ENCODE results near the gene ZNF735. TPM values are rescaled to one million over a fixed set of nuclear protein-coding genes. Genes with fewer than 3 reads are reported as not detected.

ZNF735 gene
- total and polyA plus RNA-seq, 2 experiments from 2014 or later, result not detected

GRCh38 chr7:64181586-64181985 is 25.4 kb upstream of the ZNF735 start:
- in situ Hi-C loops (cut with MboI), result no loop called here
- H3K4me2 ChIP-seq (ENCODE audit: unreplicated experiment), result no peak overlapping the region

GRCh38 chr7:64182036-64182790 is 24.8 kb upstream of the ZNF735 start:
- H3K27ac ChIP-seq, result no peak overlapping the region
- H3K9ac ChIP-seq, result no peak overlapping the region
- H3K4me3 ChIP-seq, result no peak overlapping the region
- H3K4me1 ChIP-seq (ENCODE audit: insufficient read depth), result no peaks in the 10 kb centered on the region
- in situ Hi-C loops (cut with MboI), result no loop called here
- no peaks in the 10 kb centered on the region for H3K9me2 ChIP-seq (ENCODE audit: insufficient read depth)
- H3K4me2 ChIP-seq (ENCODE audit: unreplicated experiment), result no peak overlapping the region
- H3F3A ChIP-seq (ENCODE audit: insufficient read depth), result no peaks in the 10 kb centered on the region
- TF ChIP-seq EZH2phosphoT487 (IDR thresholded peaks at IDR 0.05; ENCODE audit: insufficient read depth, low read depth), result no peak
- no peak for TF ChIP-seq EZH2 (IDR thresholded peaks at IDR 0.05; ENCODE audit: insufficient read depth, poor library complexity, severe bottlenecking)
- H3K79me2 ChIP-seq (ENCODE audit: insufficient read depth), result no peaks in the 10 kb centered on the region
- DNase-seq, result no peak
- WGBS, 2 experiments (ENCODE audit: low coverage in 1 of 2, low lambda C conversion rate in 2 of 2, missing lambda C conversion rate in 2 of 2), result 30 to 34% methylated on average over 53 to 54 of the region's 66 CpGs
- no peaks in the 10 kb centered on the region for H3K27me3 ChIP-seq (replicated peaks; ENCODE audit: insufficient read depth)
- H3K36me3 ChIP-seq (ENCODE audit: low read depth), result no peaks in the 10 kb centered on the region
- H2AFZ ChIP-seq, result no peak overlapping the region
- H4K20me1 ChIP-seq (ENCODE audit: insufficient read depth), result no peaks in the 10 kb centered on the region
- no peaks in the 10 kb centered on the region for H3K9me3 ChIP-seq (ENCODE audit: low read depth)

More at GRCh38 chr7:64181586-64181985, 25.4 kb upstream of the ZNF735 start:
- H3F3A ChIP-seq (ENCODE audit: insufficient read depth), result no peaks in the 10 kb centered on the region
- no peak overlapping the region for H3K27ac ChIP-seq
- no peaks in the 10 kb centered on the region for H3K79me2 ChIP-seq (ENCODE audit: insufficient read depth)
- no peak for DNase-seq
- no peaks in the 10 kb centered on the region for H3K36me3 ChIP-seq (ENCODE audit: low read depth)
- 40 to 42% methylated on average over 40 to 45 of the region's 46 CpGs for WGBS, 2 experiments (ENCODE audit: low coverage in 1 of 2, low lambda C conversion rate in 2 of 2, missing lambda C conversion rate in 2 of 2)
- TF ChIP-seq EZH2phosphoT487 (IDR thresholded peaks at IDR 0.05; ENCODE audit: insufficient read depth, low read depth), result no peak
- TF ChIP-seq EZH2 (IDR thresholded peaks at IDR 0.05; ENCODE audit: insufficient read depth, poor library complexity, severe bottlenecking), result no peak
- H3K27me3 ChIP-seq (replicated peaks; ENCODE audit: insufficient read depth), result no peaks in the 10 kb centered on the region
- no peak overlapping the region for H3K4me3 ChIP-seq
- no peaks in the 10 kb centered on the region for H3K9me2 ChIP-seq (ENCODE audit: insufficient read depth)
- no peaks in the 10 kb centered on the region for H3K9me3 ChIP-seq (ENCODE audit: low read depth)
- no peaks in the 10 kb centered on the region for H4K20me1 ChIP-seq (ENCODE audit: insufficient read depth)
- no peak overlapping the region for H3K9ac ChIP-seq
- H3K4me1 ChIP-seq (ENCODE audit: insufficient read depth), result no peaks in the 10 kb centered on the region
- H2AFZ ChIP-seq, result no peak overlapping the region

- Histone ChIP-seq H4K20me1 (ENCODE audit: insufficient read depth) (no peaks in the 10 kb centered on the region), H3K4me2 (ENCODE audit: unreplicated experiment) (no peak overlapping the region), H3K27me3 (replicated peaks; ENCODE audit: insufficient read depth) (no peaks in the 10 kb centered on the region), H3F3A (ENCODE audit: insufficient read depth) (no peaks in the 10 kb centered on the region), H3K79me2 (ENCODE audit: insufficient read depth) (no peaks in the 10 kb centered on the region), H3K9me3 (ENCODE audit: low read depth) (no peaks in the 10 kb centered on the region), H3K27ac (no peak overlapping the region), H3K9ac (no peak overlapping the region), H3K36me3 (ENCODE audit: low read depth) (no peaks in the 10 kb centered on the region), H3K4me1 (ENCODE audit: insufficient read depth) (no peaks in the 10 kb centered on the region), H2AFZ (no peak overlapping the region), H3K4me3 (no peak overlapping the region), H3K9me2 (ENCODE audit: insufficient read depth) (no peaks in the 10 kb centered on the region)
- WGBS, 2 experiments (ENCODE audit: low coverage in 1 of 2, low lambda C conversion rate in 2 of 2, missing lambda C conversion rate in 2 of 2), result 10 to 24% methylated on average over 24 to 26 of the region's 31 CpGs
- in situ Hi-C loops (cut with MboI), result no loop called here
- TF ChIP-seq EZH2phosphoT487 (IDR thresholded peaks at IDR 0.05; ENCODE audit: insufficient read depth, low read depth), result no peak
- no peak for TF ChIP-seq EZH2 (IDR thresholded peaks at IDR 0.05; ENCODE audit: insufficient read depth, poor library complexity, severe bottlenecking)
- DNase-seq, result peak; percentile 5
These were observed 23.8 kb upstream of the ZNF735 start for GRCh38 chr7:64183126-64183742.

GRCh38 chr7:64183827-64184372 is 23.1 kb upstream of the ZNF735 start:
- H3K27ac ChIP-seq, result no peak overlapping the region
- H3K9ac ChIP-seq, result no peak overlapping the region
- H3K4me3 ChIP-seq, result no peak overlapping the region
- TF ChIP-seq EZH2phosphoT487 (IDR thresholded peaks at IDR 0.05; ENCODE audit: insufficient read depth, low read depth) (no peak), EZH2 (IDR thresholded peaks at IDR 0.05; ENCODE audit: insufficient read depth, poor library complexity, severe bottlenecking) (no peak)
- H3K9me3 ChIP-seq (ENCODE audit: low read depth), result no peaks in the 10 kb centered on the region
- no peaks in the 10 kb centered on the region for H3K4me1 ChIP-seq (ENCODE audit: insufficient read depth)
- H4K20me1 ChIP-seq (ENCODE audit: insufficient read depth), result no peaks in the 10 kb centered on the region
- H3K79me2 ChIP-seq (ENCODE audit: insufficient read depth), result no peaks in the 10 kb centered on the region
- H3K27me3 ChIP-seq (replicated peaks; ENCODE audit: insufficient read depth), result no peaks in the 10 kb centered on the region
- H3K4me2 ChIP-seq (ENCODE audit: unreplicated experiment), result no peak overlapping the region
- H3F3A ChIP-seq (ENCODE audit: insufficient read depth), result no peaks in the 10 kb centered on the region
- H3K9me2 ChIP-seq (ENCODE audit: insufficient read depth), result no peaks in the 10 kb centered on the region
- DNase-seq, result no peak
- H3K36me3 ChIP-seq (ENCODE audit: low read depth), result no peaks in the 10 kb centered on the region
- in situ Hi-C loops (cut with MboI), result no loop called here
- H2AFZ ChIP-seq, result no peak overlapping the region
- 81 to 86% methylated on average over 12 of the region's 13 CpGs for WGBS, 2 experiments (ENCODE audit: low coverage in 1 of 2, low lambda C conversion rate in 2 of 2, missing lambda C conversion rate in 2 of 2)

Measured in GM23248 (cell line).